ENCODE results near the gene KCNH1.
"Not testable (repeated sequence)": the region's sequence is repeated elsewhere in the genome, so short reads cannot be mapped to it uniquely, and the experiment has no call there.

KCNH1 gene

GRCh38 chr1:211111351-211111750 is 22.6 kb downstream of the KCNH1 start:
- Histone ChIP-seq H3K27ac (ENCODE audit: insufficient read depth, low read length, poor library complexity, severe bottlenecking) (no peak overlapping the region), H3K4me1 (ENCODE audit: control insufficient read depth, insufficient read depth, low read length, poor library complexity, severe bottlenecking) (no peaks in the 10 kb centered on the region), H3K4me3 (ENCODE audit: insufficient read depth, low read depth, low read length, poor library complexity, severe bottlenecking) (no peak overlapping the region), H3K9me3 (ENCODE audit: control insufficient read depth, low read length) (no peaks in the 10 kb centered on the region), H3K36me3 (ENCODE audit: control insufficient read depth, insufficient read depth, low read length) (no peaks in the 10 kb centered on the region), H3K27me3 (replicated peaks; ENCODE audit: control insufficient read depth, insufficient read depth, low read length, poor library complexity, severe bottlenecking) (no peaks in the 10 kb centered on the region)
- no peak for DNase-seq

GRCh38 chr1:211101481-211101880 is 32.5 kb downstream of the KCNH1 start:
- Histone ChIP-seq H3K27me3 (replicated peaks; ENCODE audit: control insufficient read depth, insufficient read depth, low read length, poor library complexity, severe bottlenecking) (no peaks in the 10 kb centered on the region), H3K36me3 (ENCODE audit: control insufficient read depth, insufficient read depth, low read length) (no peaks in the 10 kb centered on the region), H3K4me3 (ENCODE audit: insufficient read depth, low read depth, low read length, poor library complexity, severe bottlenecking) (no peak overlapping the region), H3K4me1 (ENCODE audit: control insufficient read depth, insufficient read depth, low read length, poor library complexity, severe bottlenecking) (no peaks in the 10 kb centered on the region), H3K27ac (ENCODE audit: insufficient read depth, low read length, poor library complexity, severe bottlenecking) (no peak overlapping the region), H3K9me3 (ENCODE audit: control insufficient read depth, low read length) (no peaks in the 10 kb centered on the region)
- no peak for DNase-seq

- H3K27me3 ChIP-seq (replicated peaks; ENCODE audit: control insufficient read depth, insufficient read depth, low read length, poor library complexity, severe bottlenecking): no peaks in the 10 kb centered on the region
- DNase-seq: no peak
- H3K4me1 ChIP-seq (ENCODE audit: control insufficient read depth, insufficient read depth, low read length, poor library complexity, severe bottlenecking): no peaks in the 10 kb centered on the region
- H3K36me3 ChIP-seq (ENCODE audit: control insufficient read depth, insufficient read depth, low read length): no peaks in the 10 kb centered on the region
- H3K27ac ChIP-seq (ENCODE audit: insufficient read depth, low read length, poor library complexity, severe bottlenecking): no peak overlapping the region
- H3K4me3 ChIP-seq (ENCODE audit: insufficient read depth, low read depth, low read length, poor library complexity, severe bottlenecking): no peak overlapping the region
- H3K9me3 ChIP-seq (ENCODE audit: control insufficient read depth, low read length): no peaks in the 10 kb centered on the region
Observed at GRCh38 chr1:211099393-211099792, 34.6 kb downstream of the KCNH1 start.

GRCh38 chr1:211095381-211095780 is 38.6 kb downstream of the KCNH1 start:
- Histone ChIP-seq H3K9me3 (ENCODE audit: control insufficient read depth, low read length) (no peaks in the 10 kb centered on the region), H3K4me1 (ENCODE audit: control insufficient read depth, insufficient read depth, low read length, poor library complexity, severe bottlenecking) (no peaks in the 10 kb centered on the region), H3K36me3 (ENCODE audit: control insufficient read depth, insufficient read depth, low read length) (no peaks in the 10 kb centered on the region), H3K27ac (ENCODE audit: insufficient read depth, low read length, poor library complexity, severe bottlenecking) (no peak overlapping the region), H3K27me3 (replicated peaks; ENCODE audit: control insufficient read depth, insufficient read depth, low read length, poor library complexity, severe bottlenecking) (no peaks in the 10 kb centered on the region), H3K4me3 (ENCODE audit: insufficient read depth, low read depth, low read length, poor library complexity, severe bottlenecking) (no peak overlapping the region)
- DNase-seq: no peak

- DNase-seq: no peak
- Histone ChIP-seq H3K27ac (ENCODE audit: insufficient read depth, low read length, poor library complexity, severe bottlenecking) (no peak overlapping the region), H3K27me3 (replicated peaks; ENCODE audit: control insufficient read depth, insufficient read depth, low read length, poor library complexity, severe bottlenecking) (no peaks in the 10 kb centered on the region), H3K4me1 (ENCODE audit: control insufficient read depth, insufficient read depth, low read length, poor library complexity, severe bottlenecking) (no peaks in the 10 kb centered on the region), H3K4me3 (ENCODE audit: insufficient read depth, low read depth, low read length, poor library complexity, severe bottlenecking) (no peak overlapping the region), H3K36me3 (ENCODE audit: control insufficient read depth, insufficient read depth, low read length) (no peaks in the 10 kb centered on the region), H3K9me3 (ENCODE audit: control insufficient read depth, low read length) (no peaks in the 10 kb centered on the region)
Observed at GRCh38 chr1:211092955-211093354, 41.0 kb downstream of the KCNH1 start.

- no peaks in the 10 kb centered on the region for H3K9me3 ChIP-seq (ENCODE audit: control insufficient read depth, low read length)
- no peaks in the 10 kb centered on the region for H3K36me3 ChIP-seq (ENCODE audit: control insufficient read depth, insufficient read depth, low read length)
- no peak overlapping the region for H3K4me3 ChIP-seq (ENCODE audit: insufficient read depth, low read depth, low read length, poor library complexity, severe bottlenecking)
- DNase-seq: no peak
- H3K4me1 ChIP-seq (ENCODE audit: control insufficient read depth, insufficient read depth, low read length, poor library complexity, severe bottlenecking): no peaks in the 10 kb centered on the region
- no peaks in the 10 kb centered on the region for H3K27me3 ChIP-seq (replicated peaks; ENCODE audit: control insufficient read depth, insufficient read depth, low read length, poor library complexity, severe bottlenecking)
- H3K27ac ChIP-seq (ENCODE audit: insufficient read depth, low read length, poor library complexity, severe bottlenecking): no peak overlapping the region
Observed at GRCh38 chr1:211091867-211092266, 42.1 kb downstream of the KCNH1 start.

- no peaks in the 10 kb centered on the region for H3K27me3 ChIP-seq (replicated peaks; ENCODE audit: control insufficient read depth, insufficient read depth, low read length, poor library complexity, severe bottlenecking)
- H3K36me3 ChIP-seq (ENCODE audit: control insufficient read depth, insufficient read depth, low read length): no peaks in the 10 kb centered on the region
- no peak for DNase-seq
- no peak overlapping the region for H3K4me3 ChIP-seq (ENCODE audit: insufficient read depth, low read depth, low read length, poor library complexity, severe bottlenecking)
- H3K27ac ChIP-seq (ENCODE audit: insufficient read depth, low read length, poor library complexity, severe bottlenecking): no peak overlapping the region
- no peaks in the 10 kb centered on the region for H3K4me1 ChIP-seq (ENCODE audit: control insufficient read depth, insufficient read depth, low read length, poor library complexity, severe bottlenecking)
- no peaks in the 10 kb centered on the region for H3K9me3 ChIP-seq (ENCODE audit: control insufficient read depth, low read length)
Observed at GRCh38 chr1:211089536-211089935, 44.4 kb downstream of the KCNH1 start.

- Histone ChIP-seq H3K4me1 (ENCODE audit: control insufficient read depth, insufficient read depth, low read length, poor library complexity, severe bottlenecking) (no peaks in the 10 kb centered on the region), H3K4me3 (ENCODE audit: insufficient read depth, low read depth, low read length, poor library complexity, severe bottlenecking) (no peak overlapping the region), H3K27me3 (replicated peaks; ENCODE audit: control insufficient read depth, insufficient read depth, low read length, poor library complexity, severe bottlenecking) (no peaks in the 10 kb centered on the region), H3K36me3 (ENCODE audit: control insufficient read depth, insufficient read depth, low read length) (no peaks in the 10 kb centered on the region), H3K27ac (ENCODE audit: insufficient read depth, low read length, poor library complexity, severe bottlenecking) (no peak overlapping the region), H3K9me3 (ENCODE audit: control insufficient read depth, low read length) (no peaks in the 10 kb centered on the region)
- no peak for DNase-seq
Observed at GRCh38 chr1:211088156-211088555, 45.8 kb downstream of the KCNH1 start.

GRCh38 chr1:211082824-211083223 is 51.1 kb downstream of the KCNH1 start:
- H3K27ac ChIP-seq (ENCODE audit: insufficient read depth, low read length, poor library complexity, severe bottlenecking): no peak overlapping the region
- no peaks in the 10 kb centered on the region for H3K9me3 ChIP-seq (ENCODE audit: control insufficient read depth, low read length)
- no peak for DNase-seq
- H3K4me1 ChIP-seq (ENCODE audit: control insufficient read depth, insufficient read depth, low read length, poor library complexity, severe bottlenecking): no peaks in the 10 kb centered on the region
- no peaks in the 10 kb centered on the region for H3K27me3 ChIP-seq (replicated peaks; ENCODE audit: control insufficient read depth, insufficient read depth, low read length, poor library complexity, severe bottlenecking)
- H3K4me3 ChIP-seq (ENCODE audit: insufficient read depth, low read depth, low read length, poor library complexity, severe bottlenecking): no peak overlapping the region
- no peaks in the 10 kb centered on the region for H3K36me3 ChIP-seq (ENCODE audit: control insufficient read depth, insufficient read depth, low read length)

- H3K9me3 ChIP-seq (ENCODE audit: control insufficient read depth, low read length); H3K27me3 ChIP-seq (replicated peaks; ENCODE audit: control insufficient read depth, insufficient read depth, low read length, poor library complexity, severe bottlenecking); H3K4me3 ChIP-seq (ENCODE audit: insufficient read depth, low read depth, low read length, poor library complexity, severe bottlenecking); H3K27ac ChIP-seq (ENCODE audit: insufficient read depth, low read length, poor library complexity, severe bottlenecking); H3K4me1 ChIP-seq (ENCODE audit: control insufficient read depth, insufficient read depth, low read length, poor library complexity, severe bottlenecking); H3K36me3 ChIP-seq (ENCODE audit: control insufficient read depth, insufficient read depth, low read length); DNase-seq: not testable (repeated sequence)
Observed at GRCh38 chr1:211081447-211081846, 52.5 kb downstream of the KCNH1 start.

- no peak overlapping the region for H3K4me3 ChIP-seq (ENCODE audit: insufficient read depth, low read depth, low read length, poor library complexity, severe bottlenecking)
- H3K36me3 ChIP-seq (ENCODE audit: control insufficient read depth, insufficient read depth, low read length): no peaks in the 10 kb centered on the region
- no peaks in the 10 kb centered on the region for H3K27me3 ChIP-seq (replicated peaks; ENCODE audit: control insufficient read depth, insufficient read depth, low read length, poor library complexity, severe bottlenecking)
- H3K4me1 ChIP-seq (ENCODE audit: control insufficient read depth, insufficient read depth, low read length, poor library complexity, severe bottlenecking): no peaks in the 10 kb centered on the region
- no peak for DNase-seq
- no peaks in the 10 kb centered on the region for H3K9me3 ChIP-seq (ENCODE audit: control insufficient read depth, low read length)
- no peak overlapping the region for H3K27ac ChIP-seq (ENCODE audit: insufficient read depth, low read length, poor library complexity, severe bottlenecking)
Observed at GRCh38 chr1:211068976-211069375, 65.0 kb downstream of the KCNH1 start.
